ENCODE data around the gene LHX4. TPM values are rescaled to one million over a fixed set of nuclear protein-coding genes. Genes with fewer than 3 reads are reported as not detected.

LHX4 gene
- total and polyA plus RNA-seq, 9 of the 15 experiments (the other 6 are each of a cell fraction or from before 2014, with no cell fraction given), result 0.01 to 0.11 (median 0.07) TPM; not detected in 5

DNA sequence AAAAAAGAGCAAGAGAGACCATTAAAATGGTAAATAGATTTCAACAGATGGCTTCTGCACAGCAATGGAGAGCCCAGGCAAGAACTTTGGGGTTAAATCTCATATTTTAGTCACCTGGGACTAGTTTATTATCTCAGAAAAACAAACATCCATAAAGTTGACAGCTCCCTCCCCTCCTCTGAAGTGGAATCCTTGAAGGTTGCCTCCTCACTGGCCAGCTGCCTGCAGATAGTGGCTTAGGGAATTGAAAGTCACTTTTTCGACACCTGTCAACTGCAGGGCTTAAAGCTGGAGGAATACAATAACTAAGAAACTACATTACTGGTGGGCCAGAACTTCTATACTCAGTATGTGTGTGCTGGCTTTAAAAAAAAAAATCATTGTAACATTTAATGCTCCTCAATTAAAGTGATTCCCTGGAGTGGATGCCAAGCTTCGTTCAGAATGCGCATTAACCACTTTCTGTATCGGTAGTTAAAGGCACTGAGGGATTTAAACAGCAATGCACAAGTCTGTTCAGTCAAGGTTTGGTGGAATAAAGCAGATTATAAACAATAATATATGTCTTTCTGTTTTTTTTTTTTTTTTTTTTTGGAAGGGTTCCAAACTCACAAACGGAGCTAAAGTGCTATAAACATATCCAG is 52.5 kb downstream of the LHX4 start (continued):
- TF ChIP-seq HBP1 (CRISPR knock-in tag; IDR thresholded peaks at IDR 0.05), result no peak
- TF ChIP-seq FUS (optimal IDR thresholded peaks at IDR 0.05; ENCODE audit: low read depth, low read length), result no peak
- no peak for TF ChIP-seq BRD9 (IDR thresholded peaks at IDR 0.05; ENCODE audit: low read depth, partially characterized antibody)
- no peak for TF ChIP-seq ZNF23 (CRISPR knock-in tag; IDR thresholded peaks at IDR 0.05)
- no peak; the same call in 1 of the 2 replicates for TF ChIP-seq TCF3 (CRISPR knock-in tag; IDR thresholded peaks at IDR 0.05)
- no peak for TF ChIP-seq LEF1 (IDR thresholded peaks at IDR 0.05)
- TF ChIP-seq MTA1 (IDR thresholded peaks at IDR 0.05; ENCODE audit: borderline replicate concordance), result no peak
- 0 out of 2 replicates have a peak, but pooled peaks have one; percentile 24 for TF ChIP-seq CBFA2T3 (IDR thresholded peaks at IDR 0.05)
- no peak for TF ChIP-seq CEBPB (tag; IDR thresholded peaks at IDR 0.05)
- no peak for TF ChIP-seq ERF (CRISPR knock-in tag; IDR thresholded peaks at IDR 0.05)
- 0 out of 2 replicates have a peak, but pooled peaks have one; percentile 6 for TF ChIP-seq TAL1 (IDR thresholded peaks at IDR 0.05)
- no peak for TF ChIP-seq YBX1 (IDR thresholded peaks at IDR 0.05)
- no peak for TF ChIP-seq ZNF76 (CRISPR knock-in tag; IDR thresholded peaks at IDR 0.05; ENCODE audit: borderline replicate concordance)
- TF ChIP-seq, protein P1, sequence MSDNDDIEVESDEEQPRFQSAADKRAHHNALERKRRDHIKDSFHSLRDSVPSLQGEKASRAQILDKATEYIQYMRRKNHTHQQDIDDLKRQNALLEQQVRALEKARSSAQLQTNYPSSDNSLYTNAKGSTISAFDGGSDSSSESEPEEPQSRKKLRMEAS (CRISPR knock-in tag; IDR thresholded peaks at IDR 0.05), result no peak
- no peak for TF ChIP-seq U2AF1 (optimal IDR thresholded peaks at IDR 0.05; ENCODE audit: low read depth, low read length)
- peak; percentile 73 for TF ChIP-seq MEIS2 (IDR thresholded peaks at IDR 0.05; ENCODE audit: partially characterized antibody)
- no peak for TF ChIP-seq ZNF274 (IDR thresholded peaks at IDR 0.05; ENCODE audit: borderline replicate concordance, low read depth, low read length)
- TF ChIP-seq BRF2 (IDR thresholded peaks at IDR 0.05; ENCODE audit: borderline replicate concordance, insufficient read depth, insufficient read length), result no peak
- no peak for TF ChIP-seq SMARCA5 (IDR thresholded peaks at IDR 0.05)
- TF ChIP-seq RCOR1 (IDR thresholded peaks at IDR 0.05; ENCODE audit: borderline replicate concordance in 1 of 2, low read depth in 2 of 2, low read length in 2 of 2), result no peak

Data from K562 (cell line).